ENCODE data around the gene MICU1. TPM values are rescaled to one million over a fixed set of nuclear protein-coding genes. Genes with fewer than 3 reads are reported as not detected.
"Not testable (repeated sequence)": the region's sequence is repeated elsewhere in the genome, so short reads cannot be mapped to it uniquely, and the experiment has no call there.

Gene MICU1
- total RNA-seq, 1 donor from 2014 or later = 41.0 TPM

DNA sequence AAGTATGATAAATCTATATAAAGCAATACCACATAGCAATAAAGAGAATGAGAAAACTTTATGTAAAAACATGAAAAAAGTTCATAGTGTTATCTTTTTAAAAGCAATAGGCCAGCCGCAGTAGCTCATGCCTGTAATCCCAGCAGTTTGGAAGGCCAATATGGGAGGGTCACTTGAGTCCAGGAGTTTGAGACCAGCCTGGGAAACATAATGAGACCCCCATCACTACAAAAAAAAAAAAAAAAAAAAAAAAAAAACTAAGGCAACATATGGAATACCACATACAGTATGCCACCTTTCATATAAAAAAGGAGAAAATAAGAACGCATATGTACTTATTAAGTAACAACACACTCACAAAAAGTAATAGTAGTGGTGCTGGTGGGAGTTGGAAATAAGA, 52.8 kb downstream of the MICU1 start:
- ATAC-seq (ENCODE audit: poor library complexity) = no peak
- intact Hi-C loops (cut with DNase I) = no loop called here
- DNase-seq = no peak

DNA sequence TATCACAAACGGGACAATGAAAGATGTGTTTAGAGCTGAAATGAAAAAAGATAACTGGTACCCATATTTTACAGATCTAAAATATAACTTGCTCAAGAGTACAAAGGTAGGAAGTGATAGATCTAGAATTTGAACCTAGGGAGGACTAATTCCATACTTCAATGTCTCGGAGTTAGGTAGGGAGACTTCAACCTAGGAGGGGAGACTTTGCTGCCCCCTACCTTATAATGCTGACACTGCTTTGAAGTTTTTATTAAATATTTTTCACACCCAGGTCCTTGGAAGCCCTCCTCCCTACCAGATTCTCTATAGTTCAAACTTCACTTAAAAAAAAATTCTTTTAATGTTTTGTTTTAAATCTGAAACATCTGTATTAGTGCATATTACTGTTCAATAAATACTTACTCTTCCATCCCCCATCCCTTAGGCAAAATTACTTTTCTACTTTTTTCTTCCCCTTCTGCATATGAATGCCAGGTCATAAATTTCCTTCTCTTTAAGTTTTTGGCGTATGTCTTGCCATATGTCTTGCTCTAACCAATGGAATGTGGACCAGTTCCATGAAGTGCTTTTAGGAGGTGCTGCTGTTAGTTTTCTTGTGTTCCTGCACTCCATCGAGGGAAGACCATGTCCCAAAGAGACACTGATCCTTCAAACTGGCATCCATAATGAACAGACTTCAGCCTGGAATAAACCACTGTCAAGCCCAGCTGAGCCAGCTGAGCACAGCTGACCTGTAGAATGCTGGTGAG, 57.8 kb downstream of the MICU1 start:
- no peak for ATAC-seq (ENCODE audit: poor library complexity)
- no peak for DNase-seq
- intact Hi-C loops (cut with DNase I) = no loop called here

DNA sequence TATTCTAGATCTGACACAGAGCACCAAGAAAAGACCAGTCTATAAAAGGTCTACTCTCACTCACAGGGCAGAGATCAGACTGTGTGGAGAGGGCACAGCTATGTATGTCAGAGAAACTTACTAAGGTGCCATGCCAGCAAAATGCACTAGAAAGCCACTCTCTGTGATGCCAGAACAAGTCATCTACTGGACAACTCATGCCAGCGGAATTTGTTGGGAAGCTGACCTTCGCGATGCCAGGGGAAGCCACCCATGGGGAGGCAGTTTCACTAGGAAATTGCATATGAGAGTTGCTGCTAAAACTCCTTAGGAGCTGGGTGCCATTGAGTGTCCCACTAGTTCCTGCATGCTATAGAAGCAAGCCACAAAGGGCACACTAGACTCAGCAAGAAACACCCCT, 58.5 kb downstream of the MICU1 start:
- DNase-seq (no peak), ATAC-seq (ENCODE audit: poor library complexity) (peak; percentile 68)
- intact Hi-C loops (cut with DNase I) = no loop called here

DNA sequence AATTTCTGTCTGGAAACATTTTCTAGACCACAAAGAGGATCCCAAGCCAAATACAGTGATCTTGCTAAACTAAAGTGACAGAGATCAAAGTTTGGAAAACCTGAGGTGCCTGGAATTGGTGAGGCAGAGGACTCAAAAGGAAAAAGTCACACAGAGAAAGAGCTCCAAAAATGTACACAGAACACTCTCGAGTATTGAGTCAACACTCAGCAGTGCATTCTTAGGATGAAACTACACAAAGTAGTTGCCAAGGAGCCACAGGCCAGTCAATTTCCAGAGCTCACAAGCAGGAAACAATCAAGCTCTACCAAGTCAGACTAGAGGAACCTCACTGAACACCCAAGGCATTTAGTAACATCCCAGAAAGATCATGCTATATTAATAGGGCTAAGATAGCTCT, 61.3 kb downstream of the MICU1 start:
- ATAC-seq (ENCODE audit: poor library complexity) (no peak), DNase-seq (no peak)
- intact Hi-C loops (cut with DNase I) = no loop called here

- no peak for DNase-seq
- ATAC-seq (ENCODE audit: poor library complexity) = no peak
- intact Hi-C loops (cut with DNase I) = no loop called here
Observed at GRCh38 chr10:72563327-72563932, 62.4 kb downstream of the MICU1 start.

DNA sequence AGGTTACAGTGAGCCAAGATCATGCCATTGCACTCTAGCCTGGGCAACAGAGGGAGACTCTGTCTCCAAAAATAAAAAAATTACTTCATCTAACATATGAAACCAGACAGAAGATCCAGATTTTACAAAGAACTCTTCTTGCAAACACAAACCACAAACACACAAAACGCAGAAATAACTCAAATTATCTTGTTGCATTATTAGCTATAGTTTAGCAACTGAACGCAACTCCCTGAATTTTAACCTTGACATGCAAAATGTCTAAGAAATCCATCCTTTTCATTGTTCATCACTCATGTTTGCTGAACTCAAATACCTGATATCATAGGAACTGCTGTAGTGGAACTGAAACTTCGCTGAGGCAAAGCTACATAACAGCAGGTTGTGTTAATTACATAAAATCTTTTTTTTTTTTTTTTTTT, 64.1 kb downstream of the MICU1 start:
- ATAC-seq (ENCODE audit: poor library complexity) (no peak), DNase-seq (no peak)
- intact Hi-C loops (cut with DNase I) = no loop called here

DNA sequence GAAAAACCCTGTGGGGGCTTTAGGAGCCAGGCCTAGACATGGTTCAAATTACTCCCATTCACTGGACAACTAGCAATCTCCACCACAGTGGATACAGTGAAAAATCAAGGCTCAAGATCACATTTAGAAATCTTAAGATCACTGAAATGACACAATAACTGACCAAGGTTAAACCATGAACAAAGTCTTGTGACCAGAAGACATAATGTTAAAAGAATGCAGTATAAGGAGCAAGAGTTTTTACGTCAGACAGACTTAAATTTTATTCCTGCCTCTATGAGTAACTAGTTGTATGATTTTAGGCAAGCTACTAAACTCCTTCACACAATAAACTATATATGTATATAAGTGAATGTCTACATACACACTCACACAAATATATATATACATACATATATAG, 68.5 kb downstream of the MICU1 start:
- intact Hi-C loops (cut with DNase I) = no loop called here
- ATAC-seq (ENCODE audit: poor library complexity) (no peak), DNase-seq (no peak)

DNA sequence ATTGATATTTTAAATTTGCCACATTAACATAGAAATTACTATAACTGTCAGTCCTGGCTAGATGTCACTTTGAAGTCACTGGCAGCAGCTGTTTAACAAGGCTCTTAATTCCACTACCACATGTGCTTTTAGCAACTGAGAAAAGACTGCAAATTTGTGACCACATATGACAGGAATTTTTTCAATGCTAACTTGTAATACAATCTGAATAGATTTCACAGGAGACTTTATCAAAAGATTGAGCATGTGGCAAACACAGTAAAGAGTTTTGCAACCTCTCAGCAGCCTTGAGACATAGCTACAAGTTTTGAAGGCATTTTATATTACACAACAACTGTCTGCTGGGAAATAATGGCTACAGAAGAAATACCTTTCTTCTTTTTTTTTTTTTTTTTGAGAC, 73.0 kb downstream of the MICU1 start:
- peak; percentile 38 for ATAC-seq (ENCODE audit: poor library complexity)
- intact Hi-C loops (cut with DNase I) = no loop called here

DNA sequence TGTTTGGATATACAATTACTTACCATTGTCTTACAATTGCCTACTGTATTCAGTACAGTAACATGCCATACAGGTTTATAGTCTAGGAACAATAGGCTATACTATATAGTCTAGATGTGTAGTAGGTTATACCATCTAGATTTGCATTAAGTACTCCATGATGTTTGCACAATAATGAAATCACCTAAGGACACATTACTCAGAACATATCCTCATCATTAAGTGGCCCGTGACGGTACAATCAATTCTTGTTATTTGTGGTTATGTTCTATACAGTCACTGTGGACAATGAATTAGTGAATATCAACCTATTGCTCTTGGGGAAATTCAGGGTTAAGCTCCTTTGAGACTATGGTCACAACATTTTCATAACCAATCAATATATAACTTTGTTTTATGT, 75.6 kb downstream of the MICU1 start:
- intact Hi-C loops (cut with DNase I) = no loop called here
- no peak for ATAC-seq (ENCODE audit: poor library complexity)
- DNase-seq = no peak

More for the DNA sequence above, 73.0 kb downstream of the MICU1 start:
- DNase-seq = no peak

GRCh38 chr10:72545546-72545945, 80.3 kb downstream of the MICU1 start:
- ATAC-seq (ENCODE audit: poor library complexity) = no peak
- DNase-seq = no peak
- intact Hi-C loops (cut with DNase I) = no loop called here

- ATAC-seq (ENCODE audit: poor library complexity); intact Hi-C loops (cut with DNase I); DNase-seq: not testable (repeated sequence)
Observed at GRCh38 chr10:72543855-72544254, 82.0 kb downstream of the MICU1 start.

DNA sequence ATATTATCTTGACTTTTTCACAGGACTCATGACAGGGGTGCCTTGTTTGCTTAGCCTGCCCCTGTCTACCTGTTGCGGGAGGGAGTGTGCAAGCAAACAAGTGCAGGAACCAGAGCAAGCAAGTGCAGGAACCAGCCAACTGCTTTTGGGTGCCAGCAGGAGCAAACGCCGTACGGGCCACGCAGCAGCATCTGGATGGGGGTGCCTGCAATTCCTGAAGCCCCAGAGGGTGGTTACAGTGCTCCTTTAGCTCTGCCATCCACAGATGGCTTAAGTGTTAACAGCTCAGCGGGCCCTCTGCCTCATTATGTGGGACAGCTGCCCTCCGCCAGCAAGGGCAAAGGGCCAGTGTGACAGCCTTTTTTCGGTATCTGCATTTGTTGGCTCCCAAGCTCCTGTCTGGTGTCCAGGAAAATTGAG, 83.5 kb downstream of the MICU1 start:
- DNase-seq (no peak), ATAC-seq (ENCODE audit: poor library complexity) (no peak)
- intact Hi-C loops (cut with DNase I) = no loop called here

- intact Hi-C loops (cut with DNase I) = no loop called here
Observed at GRCh38 chr10:72541337-72541736, 84.5 kb downstream of the MICU1 start.

DNA sequence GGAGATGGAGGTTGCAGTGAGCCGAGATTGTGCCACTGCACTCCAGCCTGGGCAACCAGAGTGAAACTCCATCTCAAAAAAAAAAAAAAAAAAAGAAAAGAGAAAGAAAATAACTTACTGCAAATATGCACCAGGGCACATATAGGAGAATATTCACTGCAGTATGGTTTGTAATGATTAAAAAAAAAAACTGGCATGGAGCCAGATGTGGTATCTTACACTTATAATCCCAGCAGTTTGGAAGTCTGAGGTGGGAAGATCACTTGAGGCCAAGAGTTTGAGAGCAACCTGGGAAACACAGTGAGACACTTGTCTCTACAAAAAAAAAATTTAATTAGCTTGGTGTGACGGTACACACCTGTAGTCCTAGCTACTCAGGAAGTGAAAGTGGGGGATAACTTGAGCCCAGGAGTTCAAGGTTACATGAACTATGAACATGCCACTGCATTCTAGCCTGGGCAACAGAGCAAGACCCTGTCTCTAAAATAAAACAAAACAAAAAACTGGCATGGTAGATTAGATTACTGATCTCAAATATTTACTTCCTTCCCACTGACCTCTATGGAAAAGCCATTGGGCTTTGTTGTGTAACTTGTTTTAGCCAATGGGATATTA, 85.6 kb downstream of the MICU1 start:
- ATAC-seq (ENCODE audit: poor library complexity) (no peak), DNase-seq (no peak)
- intact Hi-C loops (cut with DNase I) = no loop called here

More at GRCh38 chr10:72541337-72541736, 84.5 kb downstream of the MICU1 start:
- ATAC-seq (ENCODE audit: poor library complexity) (no peak), DNase-seq (no peak)

- intact Hi-C loops (cut with DNase I) = no loop called here
- no peak for ATAC-seq (ENCODE audit: poor library complexity)
Observed at GRCh38 chr10:72539137-72539536, 86.7 kb downstream of the MICU1 start.

GRCh38 chr10:72525689-72526088, 100.2 kb downstream of the MICU1 start:
- DNase-seq = no peak
- intact Hi-C loops (cut with DNase I) = no loop called here

More at GRCh38 chr10:72539137-72539536, 86.7 kb downstream of the MICU1 start:
- no peak for DNase-seq

GRCh38 chr10:72525277-72525676, 100.6 kb downstream of the MICU1 start:
- intact Hi-C loops (cut with DNase I) = no loop called here
- no peak for ATAC-seq (ENCODE audit: poor library complexity)
- no peak for DNase-seq

More at GRCh38 chr10:72525689-72526088, 100.2 kb downstream of the MICU1 start:
- ATAC-seq (ENCODE audit: poor library complexity) = no peak

- DNase-seq = no peak
- intact Hi-C loops (cut with DNase I) = no loop called here
- no peak for ATAC-seq (ENCODE audit: poor library complexity)
Observed at GRCh38 chr10:72524489-72524888, 101.4 kb downstream of the MICU1 start.

- ATAC-seq (ENCODE audit: poor library complexity) (no peak), DNase-seq (no peak)
- intact Hi-C loops (cut with DNase I) = no loop called here
Observed at GRCh38 chr10:72523932-72524396, 101.9 kb downstream of the MICU1 start.

- intact Hi-C loops (cut with DNase I) = no loop called here
- ATAC-seq (ENCODE audit: poor library complexity) = no peak
- no peak for DNase-seq
Observed at GRCh38 chr10:72523062-72523461, 102.8 kb downstream of the MICU1 start.

Measured in Right ventricle myocardium superior (tissue), 1 donor.